A549 (cell line): ENCODE measurements around the gene GRPR.

Source experiments
- CTCF ChIP-seq: fragments of >200 bp; sonication (Bioruptor Twin); formaldehyde crosslinking; IDR thresholded peaks from 3 replicates; pipeline ENCODE4 v1.5.1; 2016
- EP300 ChIP-seq, 2 experiments: fragments of >200 bp; sonication (Bioruptor Twin); formaldehyde crosslinking; IDR thresholded peaks; 2 replicates in 1 of 2; 3 replicates in 1 of 2; pipeline ENCODE4 v1.6.1; 2016 to 2017
- ESRRA ChIP-seq: fragments of 150-350 bp; IDR thresholded peaks from 2 replicates; pipeline ENCODE4 v1.6.1; 2014; ENCODE audit warnings: mild to moderate bottlenecking, low read length, borderline replicate concordance
- HDAC2 ChIP-seq: fragments of 200-600 bp; sonication (generic); IDR thresholded peaks from 2 replicates; pipeline ENCODE4 v1.6.1; 2016
- HMGXB4 ChIP-seq: fragments of 250-450 bp; sonication (Bioruptor Pico); IDR thresholded peaks from 2 replicates; pipeline ENCODE4 v1.5.0; 2021; ENCODE audit warnings: mild to moderate bottlenecking, moderate library complexity, borderline replicate concordance
- MAFK ChIP-seq: fragments of 450-650 bp; IDR thresholded peaks from 2 replicates; pipeline ENCODE4 v1.6.1; 2014; ENCODE audit not compliant: partially characterized antibody
- MAX ChIP-seq: IDR thresholded peaks from 2 replicates; pipeline ENCODE4 v1.6.1; 2012
- POLR2A ChIP-seq: IDR thresholded peaks from 2 replicates; pipeline ENCODE4 v1.6.1; 2012; ENCODE audit warnings: mild to moderate bottlenecking, low read length
- REST ChIP-seq: fragments of 200-600 bp; sonication (generic); IDR thresholded peaks from 2 replicates; pipeline ENCODE4 v1.6.1; 2016; ENCODE audit warnings: antibody characterized with exemption, mild to moderate bottlenecking, moderate library complexity
- RFX5 ChIP-seq: fragments of 450-650 bp; IDR thresholded peaks from 2 replicates; pipeline ENCODE4 v1.7.1; 2014; ENCODE audit warnings: antibody characterized with exemption, mild to moderate bottlenecking, moderate library complexity
- SMC3 ChIP-seq: fragments of >200 bp; sonication (Bioruptor Twin); formaldehyde crosslinking; IDR thresholded peaks from 3 replicates; pipeline ENCODE4 v1.6.1; 2018; ENCODE audit warnings: inconsistent platforms

GRCh38 chrX:16123222-16123786, at the start of gene GRPR:
- peak; percentile 63 for TF ChIP-seq CTCF
- TF ChIP-seq POLR2A, result no peak
- no peak for TF ChIP-seq REST
- no peak for TF ChIP-seq MAX
- no peak for TF ChIP-seq RFX5
- no peak for TF ChIP-seq EP300 (IDR thresholded peaks at IDR 0.05)
- TF ChIP-seq ESRRA, result no peak
- no peak for TF ChIP-seq HMGXB4 (CRISPR knock-in tag)
- TF ChIP-seq MAFK, result no peak
- TF ChIP-seq HDAC2, result no peak
- TF ChIP-seq SMC3, result peak; percentile 79
